GM21381 (cell line): ENCODE data around the gene KREMEN1.
"Not testable (repeated sequence)": the region's sequence is repeated elsewhere in the genome, so short reads cannot be mapped to it uniquely, and the experiment has no call there.

Source experiments
- ATAC-seq: cut with Tn5 transposase; IDR thresholded peaks from one replicate; pipeline ENCODE4 v1.9.1; 2021; ENCODE audit warnings: mild to moderate bottlenecking, moderate library complexity; ENCODE audit not compliant: unreplicated experiment

The KREMEN1 gene

GRCh38 chr22:29098296-29098695, 25.5 kb downstream of the KREMEN1 start:
- no peak for ATAC-seq

- no peak for ATAC-seq
Observed at GRCh38 chr22:29102300-29102699, 29.5 kb downstream of the KREMEN1 start.

GRCh38 chr22:29103121-29103520, 30.3 kb downstream of the KREMEN1 start:
- no peak for ATAC-seq

- no peak for ATAC-seq
Observed at GRCh38 chr22:29105468-29105867, 32.6 kb downstream of the KREMEN1 start.

- ATAC-seq, result no peak
Observed at GRCh38 chr22:29106839-29107238, 34.0 kb downstream of the KREMEN1 start.

GRCh38 chr22:29108137-29108536, 35.3 kb downstream of the KREMEN1 start:
- no peak for ATAC-seq

- no peak for ATAC-seq
Observed at GRCh38 chr22:29109822-29110221, 37.0 kb downstream of the KREMEN1 start.

GRCh38 chr22:29110946-29111345, 38.1 kb downstream of the KREMEN1 start:
- ATAC-seq, result no peak

- ATAC-seq, result no peak
Observed at GRCh38 chr22:29112121-29112520, 39.3 kb downstream of the KREMEN1 start.

GRCh38 chr22:29112681-29113080, 39.8 kb downstream of the KREMEN1 start:
- ATAC-seq, result no peak

- ATAC-seq, result no peak
Observed at GRCh38 chr22:29113319-29113718, 40.5 kb downstream of the KREMEN1 start.

GRCh38 chr22:29114392-29114791, 41.6 kb downstream of the KREMEN1 start:
- no peak for ATAC-seq

- no peak for ATAC-seq
Observed at GRCh38 chr22:29115682-29116288, 43.0 kb downstream of the KREMEN1 start.

GRCh38 chr22:29116397-29117123, 43.7 kb downstream of the KREMEN1 start:
- ATAC-seq, result no peak

- ATAC-seq, result no peak
Observed at GRCh38 chr22:29117799-29118477, 45.1 kb downstream of the KREMEN1 start.

GRCh38 chr22:29120098-29120912, 47.5 kb downstream of the KREMEN1 start:
- ATAC-seq, result not testable (repeated sequence)

GRCh38 chr22:29121124-29121523, 48.3 kb downstream of the KREMEN1 start:
- ATAC-seq, result no peak

- no peak for ATAC-seq
Observed at GRCh38 chr22:29122041-29122440, 49.2 kb downstream of the KREMEN1 start.

- ATAC-seq, result no peak
Observed at GRCh38 chr22:29124777-29125442, 52.1 kb downstream of the KREMEN1 start.

- ATAC-seq, result no peak
Observed at GRCh38 chr22:29125443-29125778, 52.6 kb downstream of the KREMEN1 start.

GRCh38 chr22:29125844-29126243, 53.0 kb downstream of the KREMEN1 start:
- ATAC-seq, result no peak
